Activated T-cell treated with anti-CD3 and anti-CD28 coated beads for 48 hours (primary cell): ENCODE data around the gene RANGAP1.
"Not testable (repeated sequence)": the region's sequence is repeated elsewhere in the genome, so short reads cannot be mapped to it uniquely, and the experiment has no call there.

Source experiments
- DNase-seq: peaks from one replicate; pipeline ENCODE4 v3.0.0-alpha.2; 2020; ENCODE audit warnings: low read depth

Gene RANGAP1

DNA sequence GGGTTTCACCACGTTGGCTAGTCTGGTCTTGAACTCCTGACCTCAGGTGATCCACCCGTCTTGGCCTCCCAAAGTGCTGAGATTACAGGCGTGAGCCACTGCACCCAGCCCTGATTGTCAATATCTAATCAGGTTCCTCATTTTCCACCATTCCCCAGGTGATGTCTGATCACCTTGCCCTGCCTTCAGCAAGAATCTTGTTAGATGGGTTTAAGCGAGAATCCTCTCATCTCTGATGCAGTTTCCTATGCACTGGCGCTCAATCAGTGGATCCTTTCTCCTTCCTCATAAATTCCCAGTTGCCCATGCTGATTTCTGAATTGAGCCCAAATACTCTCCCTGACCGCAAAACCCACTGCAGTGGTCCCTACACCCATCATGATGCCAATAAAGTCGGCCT is 14.7 kb upstream of the RANGAP1 start:
- no peak for DNase-seq

DNA sequence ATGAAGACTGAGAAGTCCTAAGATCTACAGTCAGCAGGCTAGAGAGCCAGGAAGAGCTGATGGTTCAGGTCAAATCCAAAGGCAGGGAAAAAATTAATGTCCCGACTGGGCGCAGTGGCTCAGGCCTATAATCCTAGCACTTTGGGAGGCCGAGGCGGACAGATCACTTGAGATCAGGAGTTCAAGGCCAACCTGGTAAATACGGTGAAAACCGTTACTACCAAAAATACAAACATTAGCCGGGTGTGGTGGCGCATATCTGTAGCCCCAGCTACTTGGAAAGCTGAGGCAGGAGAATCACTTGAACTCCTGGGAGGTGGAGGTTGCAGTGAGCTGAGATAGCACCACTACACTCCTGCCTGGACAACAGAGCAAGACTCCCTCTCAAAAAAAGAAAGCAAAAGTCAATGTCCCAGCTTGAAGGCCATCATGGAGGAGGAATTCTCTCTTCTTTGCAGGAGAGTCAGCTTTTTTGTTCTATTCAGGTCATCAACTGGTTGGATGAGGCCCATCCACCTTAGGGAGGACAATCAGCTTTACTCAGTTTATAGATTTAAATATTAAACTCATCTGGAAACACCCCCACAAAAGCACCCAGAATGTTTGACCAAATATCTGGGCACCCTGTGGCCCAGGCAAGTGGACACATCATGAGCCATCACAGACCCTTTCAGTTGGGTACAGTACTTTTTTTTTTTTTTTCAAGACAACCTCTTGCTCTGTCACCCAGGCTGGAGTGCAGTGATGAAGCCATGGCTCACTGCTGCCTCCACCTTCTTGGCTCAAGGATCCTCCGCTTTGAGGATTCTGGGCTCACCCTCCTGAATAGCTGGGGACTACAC is 11.1 kb upstream of the RANGAP1 start:
- DNase-seq: no peak

DNA sequence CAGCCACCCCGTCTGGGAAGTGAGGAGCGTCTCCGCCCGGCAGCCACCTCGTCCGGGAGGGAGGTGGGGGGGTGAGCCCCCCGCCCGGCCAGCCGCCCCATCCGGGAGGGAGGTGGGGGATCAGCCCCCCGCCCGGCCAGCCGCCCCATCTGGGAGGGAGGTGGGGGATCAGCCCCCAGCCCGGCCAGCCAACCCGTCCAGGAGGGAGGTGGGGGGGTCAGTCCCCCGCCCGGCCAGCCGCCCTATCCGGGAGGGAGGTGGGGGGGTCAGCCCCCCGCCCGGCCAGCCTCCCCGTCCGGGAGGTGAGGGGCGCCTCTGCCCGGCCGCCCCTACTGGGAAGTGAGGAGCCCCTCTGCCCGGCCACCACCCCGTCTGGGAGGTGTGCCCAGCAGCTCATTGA is 8.8 kb upstream of the RANGAP1 start:
- not testable (repeated sequence) for DNase-seq

DNA sequence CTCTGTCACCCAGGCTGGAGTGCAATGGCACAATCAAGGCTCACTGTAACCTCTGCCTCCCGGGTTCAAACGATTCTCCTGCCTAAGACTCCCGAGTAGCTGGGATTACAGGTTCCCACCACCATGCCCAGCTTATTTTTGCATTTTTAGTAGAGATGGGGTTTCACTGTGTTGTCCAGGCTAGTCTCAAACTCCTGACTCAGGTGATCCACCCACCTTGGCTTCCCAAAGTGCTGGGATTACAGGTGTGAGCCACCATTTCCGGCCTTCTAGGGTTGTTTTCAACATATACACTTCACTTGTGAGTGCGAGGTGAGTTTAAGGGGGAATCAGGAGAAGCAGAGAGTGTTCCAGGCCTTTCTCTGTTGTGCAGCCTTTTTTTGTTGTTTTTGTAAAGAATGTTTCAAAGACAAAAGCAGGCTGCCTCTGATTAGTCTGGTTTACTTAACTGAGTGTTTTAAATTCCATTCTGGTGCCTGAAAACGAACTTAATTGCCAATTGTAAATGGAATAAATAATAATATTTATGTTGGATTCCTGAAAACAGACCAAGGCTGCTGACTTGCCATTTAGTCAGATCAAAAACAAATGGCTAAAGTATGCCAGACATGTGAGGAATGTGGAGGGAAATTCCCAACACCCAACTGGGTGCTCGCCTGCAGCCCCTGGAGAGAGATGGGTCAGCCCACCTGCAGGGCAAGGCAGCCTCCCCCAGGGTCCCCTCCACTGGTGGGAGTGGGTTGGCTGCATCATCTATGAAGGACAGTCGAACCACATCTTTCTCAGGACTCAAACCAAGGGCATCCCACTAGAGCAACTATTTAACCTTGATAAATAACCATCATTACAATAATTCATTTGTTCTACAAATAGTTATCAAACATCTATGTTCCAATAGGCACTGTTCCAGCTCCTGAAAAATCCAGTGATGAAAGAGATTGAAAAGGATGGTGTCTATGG is 4.6 kb upstream of the RANGAP1 start:
- no peak for DNase-seq

DNA sequence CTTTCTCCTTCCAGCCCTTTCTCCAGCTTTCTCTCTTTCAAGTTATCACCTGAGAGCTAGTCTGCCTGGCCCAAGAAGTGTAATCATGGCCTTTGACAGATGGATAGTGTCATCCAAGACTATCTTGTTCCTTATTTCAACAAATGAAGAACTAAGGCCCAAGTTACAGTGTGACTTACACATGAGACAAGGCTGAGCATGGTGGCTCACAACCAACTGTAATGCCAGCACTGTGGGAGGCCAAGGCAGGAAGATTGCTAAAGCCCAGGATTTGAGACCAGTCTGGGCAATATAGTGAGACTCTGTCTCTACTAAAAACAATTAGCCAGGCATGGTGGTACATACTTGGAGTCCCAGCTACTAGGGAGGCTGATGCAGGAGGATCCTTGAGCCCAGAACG is 3.7 kb upstream of the RANGAP1 start:
- no peak for DNase-seq

DNA sequence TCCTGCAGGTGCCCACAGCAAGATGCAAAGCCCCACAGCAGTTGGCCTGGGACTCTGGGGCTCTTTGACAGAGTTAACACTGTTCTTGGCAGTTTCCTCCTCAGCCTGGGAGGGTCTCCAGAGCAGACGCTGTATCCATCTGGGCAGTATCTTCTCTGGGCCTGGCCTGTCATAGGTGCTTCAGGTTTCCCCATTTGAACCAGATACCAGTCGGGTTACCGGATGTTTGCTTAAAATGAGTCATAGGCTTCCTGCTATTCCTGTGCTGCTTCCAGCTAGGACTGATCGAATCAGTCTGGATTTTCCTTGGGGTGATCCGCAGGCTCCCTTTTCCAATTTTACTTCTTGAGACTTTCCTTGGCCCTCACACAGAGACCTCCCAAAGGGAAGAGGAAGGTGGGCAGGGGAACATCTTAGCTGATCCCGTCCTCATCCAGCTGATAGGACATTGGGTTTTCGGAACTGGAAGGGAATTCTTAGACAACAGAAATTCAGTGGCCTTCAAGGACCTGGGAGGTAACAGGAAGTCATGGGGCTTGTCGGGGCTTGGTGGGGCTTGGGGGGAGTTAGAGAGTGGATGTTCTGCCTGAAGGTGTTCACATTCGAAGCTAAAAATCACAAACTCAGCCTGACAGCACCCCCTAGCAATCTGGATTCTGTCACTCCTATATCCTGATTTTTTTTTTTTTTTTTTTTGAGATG is 2.4 kb upstream of the RANGAP1 start:
- DNase-seq: no peak

DNA sequence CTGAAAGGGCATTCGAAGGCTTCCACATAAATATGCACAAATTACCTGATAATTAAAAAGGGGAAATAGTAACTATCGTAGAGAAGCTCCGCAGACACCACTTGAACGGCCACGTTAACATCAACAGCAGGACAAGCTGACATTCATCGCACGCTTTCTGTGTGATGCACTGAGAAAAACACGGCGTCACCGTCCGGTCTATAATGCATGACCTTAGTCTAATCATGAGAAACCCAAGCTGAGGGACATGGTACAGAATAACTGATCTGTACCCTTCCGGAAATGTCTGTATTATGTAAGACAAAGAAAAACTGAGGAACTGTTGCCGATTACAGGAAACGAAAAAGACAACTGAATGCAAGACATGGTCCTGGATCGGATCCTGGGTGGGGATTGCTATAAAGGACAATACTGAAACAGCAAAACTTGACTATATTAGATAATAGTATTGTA is 678 bp upstream of the RANGAP1 start:
- peak; percentile 31 for DNase-seq

DNA sequence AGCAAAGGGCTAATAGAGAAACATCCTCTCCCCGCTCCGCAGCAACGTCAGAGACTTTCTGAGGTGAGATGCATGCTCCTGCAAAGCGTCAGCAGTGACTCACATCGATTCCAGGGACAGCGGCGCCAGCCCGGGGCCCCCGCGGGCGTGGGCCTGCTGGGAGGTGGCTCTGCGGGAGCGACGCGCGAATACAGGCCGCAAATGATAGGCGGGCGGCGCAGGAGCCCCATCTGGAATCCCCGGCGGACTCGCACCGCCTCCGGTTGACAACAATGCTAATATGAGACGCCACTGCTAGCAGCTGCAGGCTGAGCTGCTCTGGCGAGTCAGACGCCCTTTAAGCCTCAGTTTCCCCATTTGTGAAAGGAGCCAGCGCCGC is 557 bp downstream of the RANGAP1 start:
- DNase-seq: peak; percentile 90

DNA sequence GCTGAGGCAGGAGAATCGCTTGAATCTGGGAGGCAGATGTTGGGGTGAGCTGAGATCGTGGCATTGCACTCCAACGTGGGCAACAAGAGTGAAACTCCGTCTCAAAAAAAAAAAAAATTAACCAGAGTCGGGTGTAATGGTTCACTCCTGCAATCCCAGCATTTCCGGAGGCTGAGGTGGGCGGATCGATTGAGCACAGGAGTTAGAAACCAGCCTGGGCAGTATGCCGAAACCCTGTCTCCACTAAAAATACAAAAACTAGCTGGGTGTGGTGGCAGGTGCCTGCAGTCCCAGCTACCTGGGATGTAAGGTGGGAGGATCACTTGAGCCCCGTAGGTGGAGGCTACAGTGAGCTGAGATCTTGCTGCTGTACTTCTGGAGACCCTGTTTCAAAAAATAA is 1.5 kb downstream of the RANGAP1 start:
- DNase-seq: no peak

DNA sequence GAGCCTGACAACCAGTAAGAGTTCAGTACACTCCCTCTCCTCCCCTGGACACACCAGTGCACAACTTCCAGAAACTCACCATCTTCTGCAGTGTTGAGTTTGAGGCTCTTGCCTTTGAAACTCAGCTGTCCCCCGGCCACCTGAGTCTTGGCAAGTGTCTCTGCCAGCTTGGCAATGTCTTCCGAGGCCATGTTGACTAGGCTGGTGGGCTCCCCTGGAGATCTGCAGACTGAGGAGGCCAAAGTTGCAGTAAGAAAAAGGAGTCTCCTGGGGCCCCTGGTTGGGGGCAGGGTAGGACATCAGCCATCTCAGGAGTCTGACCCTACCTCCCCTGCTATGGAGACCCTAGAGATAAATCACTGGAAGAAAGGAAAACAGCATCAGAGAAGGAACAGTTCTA is 5.1 kb downstream of the RANGAP1 start:
- no peak for DNase-seq

DNA sequence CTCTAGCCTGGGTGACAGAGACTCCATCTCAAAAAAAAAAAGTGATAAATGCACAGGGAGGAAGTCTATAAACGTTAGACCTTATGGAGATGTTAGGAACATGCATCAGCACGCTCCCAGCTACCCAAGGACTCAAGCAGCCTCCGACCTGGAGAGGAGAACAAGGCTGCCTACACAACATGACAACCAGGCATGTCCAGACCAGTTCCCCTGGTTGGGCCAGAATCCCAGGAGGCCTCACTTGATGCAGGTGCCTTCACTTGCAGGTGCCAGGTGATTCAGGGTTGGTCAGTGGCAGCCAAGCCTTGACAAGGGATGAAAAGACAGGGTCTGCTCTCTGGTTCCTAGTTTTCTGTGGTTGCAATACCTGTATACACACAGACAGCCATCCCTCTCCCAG is 5.9 kb downstream of the RANGAP1 start:
- DNase-seq: no peak

DNA sequence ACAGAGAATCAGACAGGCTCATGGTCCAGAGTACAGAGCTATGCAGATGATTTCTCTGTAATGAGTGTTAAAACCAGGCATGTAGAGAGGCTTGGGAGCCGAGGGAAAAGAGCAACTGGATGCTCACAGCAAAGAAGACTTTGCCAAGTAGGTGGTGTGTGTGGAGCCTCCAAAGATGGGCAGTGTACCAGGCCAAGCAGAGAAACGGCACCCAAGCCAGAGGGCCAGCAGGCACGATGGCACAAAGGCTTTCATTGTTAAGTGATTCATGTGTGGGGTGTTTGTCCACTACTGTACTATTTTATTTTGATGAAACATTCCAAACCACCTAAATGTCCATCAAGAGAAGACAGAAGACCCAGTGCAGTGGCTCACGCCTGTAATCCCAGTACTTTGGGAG is 11.1 kb downstream of the RANGAP1 start:
- DNase-seq: no peak

DNA sequence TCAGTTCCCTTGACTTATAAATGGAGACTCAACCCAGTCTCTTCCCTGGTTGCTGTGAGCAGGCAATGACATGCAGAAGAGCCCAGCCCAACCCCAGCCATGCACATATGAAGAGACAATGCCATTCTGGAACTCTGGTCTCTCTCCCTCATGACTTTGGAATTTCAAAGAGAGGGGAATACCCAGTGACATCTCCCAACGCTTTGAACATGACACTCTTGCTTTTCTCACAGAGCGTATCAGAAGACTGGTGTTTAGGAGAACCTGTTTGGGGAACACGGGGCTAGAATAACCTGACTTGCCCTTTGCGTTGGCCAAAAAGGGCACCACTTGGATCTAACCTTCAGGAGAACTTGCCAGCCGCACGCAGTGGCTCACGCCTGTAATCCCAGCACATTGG is 12.9 kb downstream of the RANGAP1 start:
- no peak for DNase-seq

DNA sequence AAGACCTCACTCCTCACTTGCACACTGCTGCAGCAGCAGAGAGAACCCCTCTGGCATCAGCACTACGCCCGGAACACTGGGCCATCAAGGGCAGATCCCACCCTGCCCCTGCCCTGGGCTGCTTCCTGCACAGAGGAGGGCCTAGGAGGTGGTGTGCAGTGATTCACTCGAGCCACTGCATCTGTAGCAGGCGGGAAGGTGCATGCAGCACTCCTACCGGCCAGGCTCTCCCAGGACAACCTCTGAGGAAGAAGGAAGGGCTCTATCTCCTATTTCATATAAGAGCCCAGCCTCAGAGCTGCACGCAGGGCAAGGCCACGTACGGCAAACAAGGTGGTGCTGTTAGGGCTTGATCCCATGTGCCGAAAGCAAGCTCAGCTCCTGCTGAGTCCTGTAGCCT is 14.2 kb downstream of the RANGAP1 start:
- no peak for DNase-seq

DNA sequence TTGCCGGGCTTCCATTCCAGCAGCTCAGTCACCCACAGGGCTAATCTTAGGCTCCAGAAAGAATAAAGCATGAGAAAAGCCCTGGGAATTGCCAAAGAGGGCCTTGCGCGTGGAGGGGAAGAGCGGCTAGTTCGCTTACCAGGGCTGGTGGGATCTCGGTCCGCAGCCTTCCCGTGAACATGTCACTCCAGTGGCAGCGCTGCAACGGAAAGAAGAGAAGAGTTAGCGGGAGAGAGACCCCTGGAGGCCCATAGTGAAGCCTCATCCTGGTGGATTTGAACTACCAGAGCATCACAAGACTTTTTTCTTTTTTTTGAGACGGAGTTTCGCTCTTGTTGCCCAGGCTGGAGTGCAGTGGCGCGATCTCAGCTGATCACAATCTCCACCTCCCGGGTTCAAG is 18.0 kb downstream of the RANGAP1 start:
- DNase-seq: no peak

DNA sequence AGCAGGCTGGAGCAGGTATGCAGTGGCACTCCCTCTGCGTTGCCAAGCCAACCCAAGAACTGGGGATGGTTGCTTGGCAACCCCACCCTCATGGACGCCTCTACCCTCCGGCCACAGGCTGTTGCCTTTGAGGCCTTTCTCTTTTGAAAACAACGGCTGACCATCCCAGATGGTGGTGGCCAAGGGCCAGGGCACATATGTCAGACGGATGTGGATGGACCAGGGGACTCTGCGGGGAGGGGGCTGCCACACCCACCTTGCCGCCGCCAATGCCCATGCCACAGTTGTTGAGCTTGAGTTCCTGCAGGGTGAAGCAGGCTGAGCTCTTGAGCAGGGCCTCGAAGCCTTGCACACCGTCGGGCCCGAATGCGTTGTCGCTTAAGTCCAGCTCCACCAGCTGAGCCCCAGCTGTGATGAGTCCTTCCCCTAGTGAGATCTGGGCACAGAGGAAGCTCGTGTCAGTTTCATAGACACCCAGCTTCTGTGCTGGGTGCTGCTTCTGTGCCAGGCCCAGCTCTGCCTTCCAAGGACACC is 21.5 kb downstream of the RANGAP1 start:
- no peak for DNase-seq

DNA sequence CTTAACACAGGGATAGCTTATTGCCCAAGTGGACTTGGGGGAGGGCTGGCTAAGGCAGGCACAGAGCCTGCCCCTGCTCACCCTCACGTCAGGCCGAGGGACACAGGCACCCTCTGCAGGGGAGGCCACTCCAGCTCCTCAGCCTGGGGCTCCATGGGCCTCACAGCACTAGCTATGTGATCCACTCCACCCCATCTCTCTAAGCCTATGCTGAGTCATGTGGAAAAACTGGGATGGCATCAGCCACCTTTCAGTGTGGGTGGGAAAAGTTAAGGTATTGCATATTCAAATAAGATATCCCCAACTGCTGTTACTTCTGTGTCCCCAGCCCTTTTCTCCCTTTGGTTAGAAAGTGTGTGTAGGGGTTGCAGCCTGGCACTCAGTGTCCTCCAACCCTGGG is 22.3 kb downstream of the RANGAP1 start:
- DNase-seq: no peak

DNA sequence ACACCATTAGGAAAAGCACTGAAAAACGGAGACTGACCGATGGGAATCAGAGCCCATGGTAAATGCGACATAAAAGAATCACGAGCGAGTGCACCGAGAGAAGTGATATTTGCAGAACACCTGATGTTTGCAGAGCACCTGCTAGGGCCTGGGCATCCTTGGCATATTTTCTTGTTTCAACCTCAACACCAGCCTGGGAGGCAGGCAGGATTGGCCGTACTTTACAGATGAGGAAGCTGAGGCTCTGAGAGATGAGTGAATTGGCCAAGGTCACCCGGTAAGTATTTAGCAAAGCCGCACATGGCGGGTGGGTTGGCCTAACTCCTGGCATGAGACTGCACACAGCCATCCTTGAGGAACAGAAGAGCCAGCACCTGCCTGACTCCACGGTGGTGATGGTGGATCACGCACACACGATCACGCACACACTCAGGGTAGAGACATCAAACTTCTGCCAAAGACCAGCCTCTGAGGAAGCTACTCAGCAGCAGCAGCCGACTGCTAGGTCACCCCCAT is 23.7 kb downstream of the RANGAP1 start:
- no peak for DNase-seq

DNA sequence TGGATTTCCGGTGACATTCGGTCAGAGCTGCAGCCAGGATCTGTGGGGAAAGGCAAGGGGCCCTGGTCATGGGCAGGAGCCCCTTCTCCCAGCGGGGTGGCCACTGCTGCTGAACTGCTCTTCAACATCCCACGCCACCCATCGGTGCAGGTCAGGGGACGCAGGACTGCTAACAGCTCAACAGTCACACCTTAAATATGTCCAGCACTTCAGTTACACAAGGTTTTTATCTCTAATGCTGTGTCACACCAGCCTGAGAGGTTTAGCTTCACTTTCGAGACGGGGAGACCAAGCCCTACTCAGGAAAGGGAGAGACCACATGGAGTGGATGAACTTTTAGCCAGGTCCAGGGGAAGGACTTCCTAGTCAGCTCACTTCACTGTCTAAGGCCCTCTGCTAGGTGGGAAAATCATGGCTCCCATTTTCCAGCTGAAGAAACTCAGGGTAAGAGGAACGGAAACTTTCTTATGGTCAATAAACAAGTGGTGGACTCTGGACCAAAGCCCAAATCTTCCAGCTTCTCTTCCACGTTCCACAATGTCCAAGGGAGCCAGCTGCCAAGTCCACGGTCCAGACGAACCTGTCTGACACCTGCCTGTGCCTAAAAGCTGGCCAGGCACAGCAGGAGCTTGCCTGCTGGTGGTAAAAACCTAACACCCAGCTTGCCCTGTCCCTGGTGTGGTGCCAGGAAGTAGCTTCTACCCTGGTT is 24.3 kb downstream of the RANGAP1 start:
- no peak for DNase-seq

DNA sequence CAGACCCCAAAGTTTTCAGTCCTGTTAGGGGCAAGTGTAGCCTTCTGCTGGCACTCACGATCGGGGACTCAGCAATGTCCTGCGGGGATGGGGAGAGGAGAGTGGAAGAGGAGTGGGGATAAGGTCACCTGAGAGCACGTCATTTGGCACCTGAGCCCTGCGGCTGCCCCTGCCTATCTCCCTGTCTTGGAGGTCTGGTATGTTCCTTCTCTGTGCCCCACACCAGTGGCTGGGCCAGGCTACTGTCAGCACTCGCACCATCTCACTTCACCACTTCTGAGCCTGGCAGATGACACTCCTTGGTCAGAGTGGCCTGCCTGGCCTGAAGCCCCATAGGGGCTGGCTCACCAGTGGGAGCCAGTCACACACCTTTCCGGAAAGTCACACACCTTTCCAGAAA is 25.1 kb downstream of the RANGAP1 start:
- DNase-seq: no peak

DNA sequence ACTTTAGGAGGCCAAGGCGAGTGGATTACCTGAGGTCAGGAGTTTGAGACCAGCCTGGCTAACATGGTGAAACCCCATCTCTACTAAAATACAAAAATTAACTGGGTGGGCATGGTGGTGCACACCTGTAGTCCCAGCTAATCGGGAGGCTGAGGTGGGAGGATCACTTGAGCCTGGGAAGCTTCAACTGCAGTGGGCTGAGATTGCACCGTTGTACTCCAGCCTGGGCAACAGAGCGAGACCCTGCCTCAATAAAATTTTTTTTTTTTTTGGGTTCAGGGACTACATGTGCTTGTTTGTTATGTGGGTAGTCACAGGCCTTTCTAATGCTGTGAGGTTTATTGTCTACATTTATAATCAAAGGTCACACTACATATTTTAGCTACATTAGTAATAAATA is 26.2 kb downstream of the RANGAP1 start:
- DNase-seq: not testable (repeated sequence)
